ENCODE measurements around the gene RIMOC1.
"Not testable (repeated sequence)": the region's sequence is repeated elsewhere in the genome, so short reads cannot be mapped to it uniquely, and the experiment has no call there.

Gene RIMOC1

GRCh38 chr5:41935544-41935943 lies 31.4 kb downstream of the RIMOC1 start:
- TF ChIP-seq, protein P1, sequence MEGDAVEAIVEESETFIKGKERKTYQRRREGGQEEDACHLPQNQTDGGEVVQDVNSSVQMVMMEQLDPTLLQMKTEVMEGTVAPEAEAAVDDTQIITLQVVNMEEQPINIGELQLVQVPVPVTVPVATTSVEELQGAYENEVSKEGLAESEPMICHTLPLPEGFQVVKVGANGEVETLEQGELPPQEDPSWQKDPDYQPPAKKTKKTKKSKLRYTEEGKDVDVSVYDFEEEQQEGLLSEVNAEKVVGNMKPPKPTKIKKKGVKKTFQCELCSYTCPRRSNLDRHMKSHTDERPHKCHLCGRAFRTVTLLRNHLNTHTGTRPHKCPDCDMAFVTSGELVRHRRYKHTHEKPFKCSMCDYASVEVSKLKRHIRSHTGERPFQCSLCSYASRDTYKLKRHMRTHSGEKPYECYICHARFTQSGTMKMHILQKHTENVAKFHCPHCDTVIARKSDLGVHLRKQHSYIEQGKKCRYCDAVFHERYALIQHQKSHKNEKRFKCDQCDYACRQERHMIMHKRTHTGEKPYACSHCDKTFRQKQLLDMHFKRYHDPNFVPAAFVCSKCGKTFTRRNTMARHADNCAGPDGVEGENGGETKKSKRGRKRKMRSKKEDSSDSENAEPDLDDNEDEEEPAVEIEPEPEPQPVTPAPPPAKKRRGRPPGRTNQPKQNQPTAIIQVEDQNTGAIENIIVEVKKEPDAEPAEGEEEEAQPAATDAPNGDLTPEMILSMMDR (IDR thresholded peaks at IDR 0.05; ENCODE audit: extremely low read depth, insufficient read depth, missing control alignments) = no peak
- no peak for DNase-seq (ENCODE audit: low spot score)
- in situ Hi-C loops (cut with MboI; ENCODE audit: low pct_unique_long_range_greater_than_20kb, low sequenced_read_pairs, unreplicated experiment) = no loop called here

DNA sequence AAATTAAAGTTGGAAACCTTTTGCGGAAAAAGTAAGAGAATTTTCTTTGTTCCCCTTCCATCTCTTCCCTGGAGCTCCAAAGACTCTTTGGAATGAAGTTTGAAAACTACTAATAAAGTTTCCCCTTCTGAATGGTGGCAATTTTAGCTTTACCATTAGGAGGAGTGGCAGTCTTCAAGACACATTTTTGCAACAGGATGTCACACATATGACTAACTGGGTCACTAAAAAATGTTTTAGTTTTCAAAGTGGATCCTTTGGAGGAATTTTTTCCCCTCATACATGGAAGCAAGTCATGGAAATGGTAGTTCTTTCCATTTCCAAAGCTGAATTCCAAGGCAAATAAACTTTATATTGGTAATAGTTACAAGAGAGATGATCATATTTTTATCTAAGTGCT lies 36.5 kb downstream of the RIMOC1 start:
- no peak for DNase-seq (ENCODE audit: low spot score)
- TF ChIP-seq, protein P1 (IDR thresholded peaks at IDR 0.05; ENCODE audit: extremely low read depth, insufficient read depth, missing control alignments) = no peak

DNA sequence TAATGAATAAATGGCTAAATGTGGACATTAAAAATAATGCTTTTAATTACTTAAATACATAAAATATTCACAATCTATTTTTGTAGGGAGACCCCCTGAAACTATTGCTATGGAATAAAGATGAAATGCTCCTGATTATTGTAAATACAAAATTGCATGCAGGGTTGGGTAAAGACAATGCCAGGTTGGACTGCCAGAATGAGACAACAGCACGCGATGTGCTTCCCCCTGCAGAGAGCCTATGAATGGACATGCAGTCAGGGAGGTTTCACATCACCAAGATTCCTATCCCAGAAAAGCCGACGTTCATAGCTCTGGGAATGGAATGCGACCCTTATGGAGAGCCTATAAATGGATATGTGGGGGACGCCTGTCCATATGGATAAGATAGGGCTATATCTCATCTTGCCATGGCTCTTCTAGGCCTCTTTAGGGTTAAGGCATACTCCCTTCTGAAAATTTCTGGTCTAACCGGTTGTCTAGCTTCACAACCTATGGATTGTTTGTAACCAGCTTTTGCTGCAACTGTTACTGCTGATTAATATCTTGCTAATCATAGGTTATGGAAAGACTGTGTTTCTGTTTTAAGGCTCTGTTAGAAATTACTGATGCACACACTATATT lies 41.3 kb downstream of the RIMOC1 start:
- in situ Hi-C loops (cut with MboI; ENCODE audit: low pct_unique_long_range_greater_than_20kb, low sequenced_read_pairs, unreplicated experiment); DNase-seq (ENCODE audit: low spot score): not testable (repeated sequence)

More for the DNA sequence above, 36.5 kb downstream of the RIMOC1 start:
- in situ Hi-C loops (cut with MboI; ENCODE audit: low pct_unique_long_range_greater_than_20kb, low sequenced_read_pairs, unreplicated experiment) = no loop called here

DNA sequence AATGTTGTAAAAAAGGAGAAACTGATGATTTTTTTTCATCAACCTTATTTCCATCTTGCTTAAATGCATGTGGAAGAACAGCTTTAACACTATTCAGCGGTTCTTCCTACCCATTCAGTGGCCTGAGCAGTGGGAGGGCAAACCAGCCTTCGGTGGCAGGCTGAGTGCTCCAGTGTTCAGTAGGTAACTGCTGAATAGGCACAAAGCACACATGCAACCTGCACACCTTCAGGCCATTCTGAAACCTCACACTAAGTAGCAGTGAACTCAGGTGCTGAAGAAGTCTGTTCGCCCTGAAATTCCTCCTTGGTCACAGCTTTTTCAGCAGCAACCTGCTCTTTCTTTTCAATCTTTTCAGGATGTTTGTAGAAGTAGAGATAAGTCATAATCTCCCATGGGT lies 47.1 kb downstream of the RIMOC1 start:
- in situ Hi-C loops (cut with MboI; ENCODE audit: low pct_unique_long_range_greater_than_20kb, low sequenced_read_pairs, unreplicated experiment) = no loop called here
- TF ChIP-seq, protein P1 (IDR thresholded peaks at IDR 0.05; ENCODE audit: extremely low read depth, insufficient read depth, missing control alignments) = no peak
- no peak for DNase-seq (ENCODE audit: low spot score)

Data from GM13977 (cell line).